HFF-Myc (cell line): ENCODE data around the gene TNNT3.
"Not testable (repeated sequence)": the region's sequence is repeated elsewhere in the genome, so short reads cannot be mapped to it uniquely, and the experiment has no call there.

ENCODE experiments used
- DNase-seq: peaks from one replicate; pipeline ENCODE4 v3.0.0-alpha.2; 2011; ENCODE audit warnings: low read depth; ENCODE audit errors: extremely low read depth
- H3K4me3 ChIP-seq: replicated peaks from 2 replicates; pipeline ENCODE4 v1.5.1; 2011; ENCODE audit warnings: low read depth, mild to moderate bottlenecking, control low read depth, low read length
- TF ChIP-seq, protein P1 (sequence below): IDR thresholded peaks from 2 replicates; pipeline ENCODE4 v1.5.1; 2012; ENCODE audit warnings: mild to moderate bottlenecking, low read depth, low read length, control low read depth; ENCODE audit errors: missing control alignments

The TNNT3 gene

DNA sequence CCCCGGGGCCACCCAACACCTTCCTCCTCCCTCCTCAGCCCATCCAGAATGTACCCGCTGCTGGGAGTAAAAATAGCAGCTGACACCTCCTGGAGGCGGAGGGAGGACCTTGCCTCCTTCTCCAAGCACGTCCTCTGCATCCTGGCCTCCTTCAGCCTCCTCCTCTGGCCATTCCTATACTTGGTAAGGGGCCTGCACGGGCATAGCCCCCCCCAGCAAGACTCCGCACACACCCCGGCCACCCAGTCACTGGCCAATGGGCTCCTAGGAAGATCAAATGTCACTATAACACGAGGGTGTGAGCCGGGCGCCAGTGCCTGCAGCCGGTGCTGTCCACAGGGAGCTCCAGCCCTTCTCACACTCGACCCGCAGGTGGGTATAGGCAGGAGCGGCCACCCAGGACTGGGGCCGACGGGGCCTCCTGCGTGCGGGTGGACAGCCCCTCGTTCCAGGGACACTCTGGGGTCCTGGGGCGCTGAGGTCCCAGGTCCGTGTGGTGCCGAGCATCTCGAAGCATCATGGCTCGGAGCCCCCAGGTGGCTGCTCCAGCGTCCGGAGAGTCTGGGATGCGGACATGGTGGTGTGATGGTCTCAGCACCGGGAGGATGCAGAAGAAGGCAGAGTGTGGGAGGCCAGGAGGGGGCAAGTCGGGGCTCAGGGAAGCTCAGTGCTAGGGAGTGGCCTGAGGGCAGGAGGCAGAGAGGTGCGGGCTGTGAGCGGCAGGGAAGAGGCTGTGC lies at the start of gene TNNT3:
Gene TNNT3, plus strand, starts transcription at position 313 of the 737 bp plus-strand sequence. CDS start 3,172 bp downstream, outside the sequence.
- no peak within 1 kb of the TSS for H3K4me3 ChIP-seq
- TF ChIP-seq, protein P1, sequence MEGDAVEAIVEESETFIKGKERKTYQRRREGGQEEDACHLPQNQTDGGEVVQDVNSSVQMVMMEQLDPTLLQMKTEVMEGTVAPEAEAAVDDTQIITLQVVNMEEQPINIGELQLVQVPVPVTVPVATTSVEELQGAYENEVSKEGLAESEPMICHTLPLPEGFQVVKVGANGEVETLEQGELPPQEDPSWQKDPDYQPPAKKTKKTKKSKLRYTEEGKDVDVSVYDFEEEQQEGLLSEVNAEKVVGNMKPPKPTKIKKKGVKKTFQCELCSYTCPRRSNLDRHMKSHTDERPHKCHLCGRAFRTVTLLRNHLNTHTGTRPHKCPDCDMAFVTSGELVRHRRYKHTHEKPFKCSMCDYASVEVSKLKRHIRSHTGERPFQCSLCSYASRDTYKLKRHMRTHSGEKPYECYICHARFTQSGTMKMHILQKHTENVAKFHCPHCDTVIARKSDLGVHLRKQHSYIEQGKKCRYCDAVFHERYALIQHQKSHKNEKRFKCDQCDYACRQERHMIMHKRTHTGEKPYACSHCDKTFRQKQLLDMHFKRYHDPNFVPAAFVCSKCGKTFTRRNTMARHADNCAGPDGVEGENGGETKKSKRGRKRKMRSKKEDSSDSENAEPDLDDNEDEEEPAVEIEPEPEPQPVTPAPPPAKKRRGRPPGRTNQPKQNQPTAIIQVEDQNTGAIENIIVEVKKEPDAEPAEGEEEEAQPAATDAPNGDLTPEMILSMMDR = no peak
- DNase-seq = no peak

DNA sequence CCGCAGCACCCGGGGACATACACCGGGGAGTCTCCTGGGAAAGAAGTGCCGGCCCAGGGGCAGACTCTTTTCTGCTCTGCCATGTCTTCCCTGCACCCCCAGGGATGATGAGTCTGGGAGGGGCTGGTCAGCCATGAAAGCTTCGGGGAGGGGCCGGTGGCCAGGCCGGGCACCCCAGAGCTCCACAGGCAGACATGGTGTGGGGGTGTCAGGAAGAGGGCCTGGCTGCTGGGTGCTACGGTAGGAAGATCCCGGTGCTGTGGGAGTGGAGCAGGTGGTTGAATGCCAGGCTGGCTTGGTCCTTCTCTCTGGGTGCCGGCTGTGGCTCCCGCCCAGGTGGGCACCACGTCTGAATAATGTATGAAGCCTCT lies 49.2 kb upstream of the TNNT3 start:
- TF ChIP-seq, protein P1 = no peak
- DNase-seq = no peak
- H3K4me3 ChIP-seq = no peak overlapping the region

DNA sequence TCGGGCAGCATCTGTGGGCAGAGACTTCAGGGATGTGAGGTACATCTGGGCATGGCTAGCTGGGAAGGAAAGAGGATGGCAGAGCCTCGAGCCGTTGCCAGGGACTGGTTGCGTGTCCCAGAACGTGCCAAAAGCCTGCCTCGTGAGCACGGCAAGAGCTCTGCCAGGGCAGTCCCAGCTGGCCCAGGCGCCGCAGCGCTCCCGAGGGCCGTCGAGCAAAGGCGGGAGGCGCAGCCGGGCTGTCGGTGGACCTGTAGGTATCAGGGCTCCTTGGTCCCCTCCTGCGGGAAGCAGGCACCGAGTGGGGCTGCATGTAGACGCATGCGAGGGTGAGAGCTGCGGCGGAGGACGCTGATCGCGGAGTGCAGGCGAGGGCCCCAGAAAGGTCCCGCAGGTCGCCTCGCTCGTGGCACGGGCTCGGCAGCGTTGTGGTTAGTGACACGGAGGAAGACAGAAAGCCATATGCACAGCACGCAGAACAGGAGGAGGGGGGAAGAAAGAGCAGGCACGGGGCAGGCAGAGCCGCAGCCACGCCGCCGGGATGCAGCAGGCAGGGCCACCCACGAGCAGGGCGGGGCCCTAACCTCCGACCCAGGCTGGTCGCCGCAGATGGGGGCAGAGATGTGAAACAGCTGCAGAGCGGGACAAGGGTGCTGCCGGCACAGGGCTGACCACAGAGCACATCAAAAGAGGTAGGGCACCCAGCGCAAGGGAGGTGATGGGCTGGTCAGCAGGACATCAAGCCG lies 48.6 kb upstream of the TNNT3 start:
- H3K4me3 ChIP-seq = no peak overlapping the region
- no peak for DNase-seq
- TF ChIP-seq, protein P1 = no peak

DNA sequence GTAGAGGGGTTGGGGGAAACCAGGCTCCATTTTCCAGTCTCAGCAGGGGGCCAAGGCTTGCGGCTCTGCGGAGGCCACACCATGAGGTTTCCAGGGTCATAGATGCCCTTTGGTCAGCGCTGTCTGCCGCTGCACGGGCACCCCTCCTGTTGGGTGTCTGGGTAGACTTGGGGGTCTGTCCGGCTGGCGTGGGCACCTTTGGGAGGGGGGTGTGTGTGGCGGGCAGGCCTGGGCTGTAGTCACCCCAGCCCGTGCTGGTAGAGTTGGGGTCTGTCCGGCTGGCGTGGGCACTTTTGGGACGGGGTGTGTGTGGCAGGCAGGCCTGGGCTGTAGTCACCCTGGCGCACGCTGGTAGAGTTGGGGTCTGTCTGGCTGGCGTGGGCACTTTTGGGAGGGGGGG lies 48.0 kb upstream of the TNNT3 start:
- no peak overlapping the region for H3K4me3 ChIP-seq
- TF ChIP-seq, protein P1 = no peak
- no peak for DNase-seq

DNA sequence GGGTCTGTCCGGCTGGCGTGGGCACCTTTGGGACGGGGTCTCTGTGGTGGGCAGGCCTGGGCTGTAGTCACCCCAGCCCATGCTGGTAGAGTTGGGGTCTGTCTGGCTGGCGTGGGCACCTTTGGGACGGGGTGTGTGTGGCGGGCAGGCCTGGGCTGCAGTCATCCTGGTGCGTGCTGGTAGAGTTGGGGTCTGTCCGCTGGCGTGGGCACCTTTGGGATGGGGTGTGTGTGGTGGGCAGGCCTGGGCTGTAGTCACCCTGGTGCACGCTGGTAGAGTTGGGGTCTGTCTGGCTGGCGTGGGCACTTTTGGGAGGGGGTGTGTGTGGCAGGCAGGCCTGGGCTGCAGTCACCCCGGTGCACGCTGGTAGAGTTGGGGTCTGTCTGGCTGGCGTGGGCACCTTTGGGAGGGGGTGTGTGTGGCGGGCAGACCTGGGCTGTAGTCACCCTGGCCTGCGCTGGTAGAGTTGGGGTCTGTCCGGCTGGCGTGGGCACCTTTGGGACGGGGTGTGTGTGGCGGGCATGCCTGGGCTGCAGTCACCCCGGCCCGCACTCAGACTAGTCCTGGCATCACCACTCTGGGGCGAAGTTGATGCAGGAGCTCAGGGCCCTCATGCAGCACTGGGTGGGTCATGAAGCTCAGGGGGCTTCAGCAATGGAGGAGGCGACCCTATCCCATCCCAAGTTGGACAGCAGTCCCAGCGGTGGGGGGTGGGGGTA lies 47.1 kb upstream of the TNNT3 start:
- no peak overlapping the region for H3K4me3 ChIP-seq
- DNase-seq = no peak
- TF ChIP-seq, protein P1 = no peak

DNA sequence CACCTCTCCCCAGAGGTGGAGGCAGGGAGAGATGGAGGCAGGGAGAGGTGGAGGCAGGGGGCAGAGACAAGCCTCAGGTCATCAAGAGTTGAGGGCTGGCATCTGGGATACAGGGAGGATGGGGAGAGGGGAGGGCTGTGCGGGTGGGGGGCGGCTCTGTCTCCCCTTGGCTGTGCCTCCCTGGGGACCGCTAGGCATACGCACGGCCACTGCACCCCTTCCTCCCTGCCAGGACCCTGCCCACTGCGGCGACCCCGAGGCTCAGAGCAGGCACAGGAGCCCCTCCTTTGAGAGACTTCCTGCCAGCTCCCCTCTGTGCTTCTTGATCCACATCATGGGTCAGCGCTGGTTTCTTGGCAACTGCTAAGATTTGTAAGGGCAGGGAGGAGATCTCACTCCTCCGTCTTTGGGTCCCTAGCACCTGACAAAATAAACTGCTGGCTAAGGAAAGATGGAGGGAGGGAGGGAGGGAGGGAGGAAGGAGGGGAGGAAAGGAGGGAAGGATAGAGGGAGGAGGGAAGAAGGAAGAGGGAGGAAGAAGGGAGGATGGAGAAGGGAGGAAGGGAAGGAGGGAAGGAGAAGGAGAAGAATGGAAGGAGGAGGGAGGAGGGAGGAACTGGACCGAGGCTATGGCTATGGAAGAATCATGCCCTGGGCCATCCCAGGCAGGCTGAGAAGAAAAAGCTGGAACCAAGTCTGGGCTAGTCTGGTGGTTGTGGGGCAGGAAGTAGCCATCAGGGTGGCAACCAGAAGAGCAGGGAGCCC lies 46.3 kb upstream of the TNNT3 start:
- no peak overlapping the region for H3K4me3 ChIP-seq
- TF ChIP-seq, protein P1 = no peak
- no peak for DNase-seq

DNA sequence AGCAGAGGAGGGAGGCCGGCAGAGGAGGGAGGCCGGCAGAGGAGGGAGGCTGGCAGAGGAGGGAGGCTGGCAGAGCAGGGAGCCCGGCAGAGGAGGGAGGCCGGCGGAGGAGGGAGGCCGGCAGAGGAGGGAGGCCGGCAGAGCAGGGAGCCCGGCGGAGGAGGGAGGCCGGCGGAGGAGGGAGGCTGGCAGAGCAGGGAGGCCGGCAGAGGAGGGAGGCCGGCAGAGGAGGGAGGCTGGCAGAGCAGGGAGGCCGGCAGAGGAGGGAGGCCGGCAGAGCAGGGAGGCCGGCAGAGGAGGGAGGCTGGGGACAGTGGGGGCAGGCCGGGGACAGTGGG lies 45.7 kb upstream of the TNNT3 start:
- H3K4me3 ChIP-seq, DNase-seq: not testable (repeated sequence)

DNA sequence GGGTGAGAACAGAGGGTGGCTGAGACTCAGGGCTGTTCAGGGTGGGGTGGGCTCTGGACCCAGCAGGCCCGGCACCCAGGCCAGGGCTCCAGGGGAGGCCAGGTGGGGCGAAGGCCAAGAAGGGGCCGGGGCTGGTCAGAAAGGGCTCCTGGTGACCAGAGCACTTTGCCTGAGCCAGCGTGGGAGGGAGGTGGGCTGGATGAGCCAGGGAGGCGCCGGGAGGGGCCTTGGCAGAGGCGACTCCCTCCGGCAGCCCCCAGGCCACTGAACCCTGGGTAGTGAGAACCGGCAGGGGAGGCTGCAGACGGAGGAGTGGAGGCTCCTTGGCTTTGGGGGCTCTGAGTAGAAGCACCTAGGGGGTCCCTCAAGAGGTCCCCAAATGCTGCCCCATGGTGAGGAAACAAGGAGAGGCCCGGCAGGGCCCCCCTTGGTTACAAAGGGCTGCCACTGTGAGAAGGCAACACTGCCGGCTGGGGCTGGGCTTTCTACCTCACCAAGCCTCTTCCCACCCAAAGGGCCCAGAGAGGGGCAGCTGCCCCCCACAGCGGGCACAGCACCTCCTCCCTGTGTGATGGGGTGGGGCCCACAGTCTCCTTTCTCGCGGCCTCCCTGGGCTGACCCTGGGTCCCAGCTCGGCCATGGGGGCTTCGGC lies 44.9 kb upstream of the TNNT3 start:
- not testable (repeated sequence) for DNase-seq, H3K4me3 ChIP-seq
